Lower leg skin (tissue), 3 donors: ENCODE results near the gene NUAK1.

Experiments used
- POLR2A ChIP-seq, 2 donors: fragments of 450-650 bp; IDR thresholded peaks; one replicate each; pipeline ENCODE4 v1.6.1; 2016 to 2017; ENCODE audit warnings: antibody characterized with exemption in 2 of 2, mild to moderate bottlenecking in 1 of 2, moderate library complexity in 1 of 2
- TF ChIP-seq, protein P1 (sequence below), 3 donors: fragments of 450-650 bp; IDR thresholded peaks; one replicate each; pipeline ENCODE4 v1.5.1; 2016; ENCODE audit warnings: antibody characterized with exemption in 3 of 3, mild to moderate bottlenecking in 3 of 3, moderate library complexity in 2 of 3

DNA sequence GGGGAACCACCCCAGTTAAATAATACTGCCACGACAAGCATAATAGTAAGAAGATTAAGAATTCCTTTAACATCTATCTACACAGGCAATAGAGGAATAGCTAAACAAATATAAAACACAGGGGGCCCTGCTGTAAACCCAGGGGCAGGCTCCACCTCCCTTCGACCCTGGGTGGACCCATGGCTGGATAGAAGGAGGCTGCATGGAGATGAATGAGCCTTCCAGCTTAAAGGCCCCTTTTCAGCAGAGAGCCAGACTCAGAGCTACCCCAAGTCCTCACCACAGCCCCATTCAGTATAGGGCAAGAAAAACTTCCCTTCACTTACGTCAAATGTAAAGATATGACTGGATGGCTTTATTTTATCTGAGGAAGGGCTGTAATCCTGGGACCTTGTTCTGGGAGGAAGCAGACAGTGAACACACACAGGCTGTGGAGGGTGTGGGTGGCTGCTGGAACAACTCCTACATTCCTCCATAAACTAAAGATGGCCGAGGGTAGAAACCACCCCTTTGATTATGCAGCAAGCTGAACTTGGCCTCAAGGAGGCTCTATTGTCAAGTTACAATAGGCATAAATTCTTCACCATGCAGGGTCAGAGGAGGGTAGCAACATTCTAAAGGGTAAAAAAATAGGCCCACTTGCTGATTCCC is 30.4 kb downstream of the NUAK1 start:
- TF ChIP-seq, protein P1, sequence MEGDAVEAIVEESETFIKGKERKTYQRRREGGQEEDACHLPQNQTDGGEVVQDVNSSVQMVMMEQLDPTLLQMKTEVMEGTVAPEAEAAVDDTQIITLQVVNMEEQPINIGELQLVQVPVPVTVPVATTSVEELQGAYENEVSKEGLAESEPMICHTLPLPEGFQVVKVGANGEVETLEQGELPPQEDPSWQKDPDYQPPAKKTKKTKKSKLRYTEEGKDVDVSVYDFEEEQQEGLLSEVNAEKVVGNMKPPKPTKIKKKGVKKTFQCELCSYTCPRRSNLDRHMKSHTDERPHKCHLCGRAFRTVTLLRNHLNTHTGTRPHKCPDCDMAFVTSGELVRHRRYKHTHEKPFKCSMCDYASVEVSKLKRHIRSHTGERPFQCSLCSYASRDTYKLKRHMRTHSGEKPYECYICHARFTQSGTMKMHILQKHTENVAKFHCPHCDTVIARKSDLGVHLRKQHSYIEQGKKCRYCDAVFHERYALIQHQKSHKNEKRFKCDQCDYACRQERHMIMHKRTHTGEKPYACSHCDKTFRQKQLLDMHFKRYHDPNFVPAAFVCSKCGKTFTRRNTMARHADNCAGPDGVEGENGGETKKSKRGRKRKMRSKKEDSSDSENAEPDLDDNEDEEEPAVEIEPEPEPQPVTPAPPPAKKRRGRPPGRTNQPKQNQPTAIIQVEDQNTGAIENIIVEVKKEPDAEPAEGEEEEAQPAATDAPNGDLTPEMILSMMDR (IDR thresholded peaks at IDR 0.05): no peak
- no peak for TF ChIP-seq POLR2A (IDR thresholded peaks at IDR 0.05)
